CD4-positive, alpha-beta T cell treated with Interleukin-4 for 1 hour (primary cell): Measurements from ENCODE around the gene GPR107.

ENCODE experiments used
- DNase-seq, 2 donors: peaks; one replicate each; pipeline ENCODE4 v3.0.0-alpha.2; 2020 to 2022

GPR107 gene

GRCh38 chr9:130111786-130112537 is 58.3 kb downstream of the GPR107 start:
- no peak for DNase-seq

GRCh38 chr9:130112538-130113151 is 58.9 kb downstream of the GPR107 start:
- no peak for DNase-seq

- DNase-seq, result no peak
Observed at GRCh38 chr9:130114741-130115140, 61.0 kb downstream of the GPR107 start.

GRCh38 chr9:130116346-130116745 is 62.6 kb downstream of the GPR107 start:
- no peak for DNase-seq

- no peak for DNase-seq
Observed at GRCh38 chr9:130117376-130117775, 63.7 kb downstream of the GPR107 start.

- DNase-seq, result no peak
Observed at GRCh38 chr9:130117816-130118632, 64.3 kb downstream of the GPR107 start.

GRCh38 chr9:130118841-130119518 is 65.3 kb downstream of the GPR107 start:
- DNase-seq, result no peak

GRCh38 chr9:130119519-130120298 is 66.0 kb downstream of the GPR107 start:
- no peak for DNase-seq

- no peak for DNase-seq
Observed at GRCh38 chr9:130120299-130120587, 66.5 kb downstream of the GPR107 start.

GRCh38 chr9:130120832-130121231 is 67.1 kb downstream of the GPR107 start:
- DNase-seq, result no peak

- DNase-seq, result no peak
Observed at GRCh38 chr9:130122456-130122855, 68.8 kb downstream of the GPR107 start.

GRCh38 chr9:130124085-130124860 is 70.6 kb downstream of the GPR107 start:
- no peak for DNase-seq

GRCh38 chr9:130126721-130127433 is 73.2 kb downstream of the GPR107 start:
- DNase-seq, result no peak

GRCh38 chr9:130128251-130128650 is 74.5 kb downstream of the GPR107 start:
- DNase-seq, result peak; percentile 79 to 84

GRCh38 chr9:130128733-130129431 is 75.2 kb downstream of the GPR107 start:
- DNase-seq, result peak; percentile 71 to 72

GRCh38 chr9:130129432-130130061 is 75.8 kb downstream of the GPR107 start:
- DNase-seq, result no peak

- no peak for DNase-seq
Observed at GRCh38 chr9:130132746-130133145, 79.0 kb downstream of the GPR107 start.

- no peak for DNase-seq
Observed at GRCh38 chr9:130137081-130137640, 83.5 kb downstream of the GPR107 start.

- no peak for DNase-seq
Observed at GRCh38 chr9:130137641-130138081, 84.0 kb downstream of the GPR107 start.
